Stimulated activated CD4-positive, alpha-beta T cell treated with anti-CD3 and anti-CD28 coated beads, Interleukin-15, amount 100 ng/mL, for 48 hours (primary cell): ENCODE data around the gene CNKSR3.

ENCODE experiments used
- DNase-seq, 2 donors: peaks; one replicate each; pipeline ENCODE4 v3.0.0-alpha.2; 2020; ENCODE audit warnings: low read depth in 2 of 2

The CNKSR3 gene

DNA sequence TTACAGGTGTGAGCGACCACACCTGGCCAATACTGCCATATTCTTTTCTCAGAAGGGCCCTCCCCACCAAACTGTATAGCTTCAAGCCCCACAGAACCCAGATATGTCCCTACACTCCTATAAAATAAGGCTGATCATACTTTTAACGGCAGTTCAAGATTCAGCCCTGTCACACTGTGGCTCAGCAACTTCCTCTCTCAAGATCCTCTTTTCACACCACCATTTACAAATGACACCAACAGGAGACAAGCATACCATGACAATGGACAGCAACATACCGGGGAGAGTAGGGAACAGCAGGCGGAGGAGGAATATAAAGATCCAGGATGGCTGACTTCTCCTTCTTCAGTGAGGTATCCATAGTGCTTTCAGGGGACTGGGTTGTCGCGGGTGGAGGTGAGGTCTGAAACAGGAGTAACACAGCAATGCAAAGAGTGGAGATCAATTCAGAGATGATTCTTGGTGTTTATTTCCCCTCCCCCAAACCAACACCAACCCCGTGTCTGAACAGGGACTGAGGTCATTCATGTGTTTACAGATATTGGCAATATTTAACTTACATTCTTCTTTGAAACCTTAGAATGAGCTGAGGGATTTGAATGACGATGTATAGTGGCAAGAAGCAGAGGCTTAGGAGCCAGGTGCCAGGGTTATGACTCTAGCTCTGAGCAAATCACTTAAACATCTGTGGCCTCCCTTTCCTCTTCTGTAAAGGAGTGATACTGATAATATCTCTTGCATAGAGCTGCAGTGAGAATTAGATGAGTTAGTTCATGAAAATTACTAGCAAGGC is 96.3 kb downstream of the CNKSR3 start:
- no peak for DNase-seq

DNA sequence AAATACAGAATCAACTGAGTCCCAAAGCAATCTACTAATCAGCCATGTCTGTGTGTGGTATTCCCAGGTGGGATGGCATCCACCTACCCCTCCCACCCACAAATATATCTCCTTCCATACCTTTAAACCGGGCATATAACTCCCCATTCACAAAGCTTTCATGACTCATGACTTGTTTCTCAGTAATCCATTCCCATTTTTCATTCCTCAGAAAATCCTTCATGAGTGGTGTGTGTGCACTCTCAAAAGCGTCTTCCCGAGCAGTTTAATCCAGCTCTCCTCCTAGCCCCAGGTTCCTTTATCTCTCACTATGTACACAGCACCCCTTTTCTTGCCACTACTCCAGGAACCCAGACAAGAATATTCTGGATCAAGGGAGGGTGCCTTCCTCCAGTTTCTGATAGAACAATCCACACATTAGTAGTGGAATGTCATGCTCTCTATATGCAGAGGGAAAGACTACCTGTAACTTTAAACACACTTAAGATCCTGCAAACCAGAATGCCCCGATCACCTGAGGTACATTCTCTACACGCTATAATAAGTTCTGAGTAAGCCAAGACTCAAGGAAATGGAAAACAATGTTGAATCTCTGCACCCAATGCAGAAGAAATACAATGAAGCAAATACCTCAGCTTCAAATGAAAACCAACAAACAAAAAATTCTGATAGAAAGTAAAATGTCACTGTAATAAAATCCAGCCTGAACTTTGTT is 98.2 kb downstream of the CNKSR3 start:
- no peak for DNase-seq

DNA sequence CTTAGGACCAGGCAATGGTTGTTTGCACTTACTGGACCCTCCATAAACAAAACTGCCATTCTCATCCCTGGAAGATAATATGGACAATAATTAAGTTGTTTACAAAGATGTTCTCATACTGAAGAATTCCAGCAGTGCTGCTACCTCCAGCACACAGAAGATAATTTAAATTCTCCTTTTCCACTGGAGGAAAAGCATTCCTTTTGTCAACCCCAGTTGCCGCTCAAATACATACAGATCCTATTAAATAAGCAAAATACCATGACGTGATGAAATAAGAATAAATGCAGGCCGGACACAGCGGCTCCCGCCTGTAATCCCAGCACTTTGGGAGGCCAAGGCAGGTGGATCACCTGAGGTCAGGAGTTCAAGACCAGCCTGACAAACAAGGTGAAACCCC is 99.4 kb downstream of the CNKSR3 start:
- DNase-seq: no peak

DNA sequence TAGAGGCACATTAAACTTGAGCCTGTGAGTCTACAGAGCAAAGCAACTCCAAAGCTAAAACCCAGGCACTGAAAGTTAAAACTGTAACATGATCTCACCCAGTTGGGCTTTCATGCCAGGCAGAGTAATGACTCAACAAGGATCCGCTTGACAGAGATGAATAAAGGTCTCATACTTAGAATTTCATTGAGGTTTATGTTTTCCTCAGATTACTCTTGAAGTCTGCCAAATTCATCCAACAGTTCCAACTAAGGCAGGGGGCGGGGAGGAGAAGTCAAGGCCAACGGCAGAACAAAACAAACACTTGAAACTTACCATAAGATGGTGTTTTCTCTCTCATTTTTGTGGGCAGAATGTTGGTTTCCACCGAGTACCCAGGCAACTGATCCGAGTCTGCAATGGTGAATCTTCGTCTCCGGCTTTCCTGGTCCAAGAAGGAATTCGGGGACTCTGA is 99.8 kb downstream of the CNKSR3 start:
- DNase-seq: peak; percentile 22 to 49

DNA sequence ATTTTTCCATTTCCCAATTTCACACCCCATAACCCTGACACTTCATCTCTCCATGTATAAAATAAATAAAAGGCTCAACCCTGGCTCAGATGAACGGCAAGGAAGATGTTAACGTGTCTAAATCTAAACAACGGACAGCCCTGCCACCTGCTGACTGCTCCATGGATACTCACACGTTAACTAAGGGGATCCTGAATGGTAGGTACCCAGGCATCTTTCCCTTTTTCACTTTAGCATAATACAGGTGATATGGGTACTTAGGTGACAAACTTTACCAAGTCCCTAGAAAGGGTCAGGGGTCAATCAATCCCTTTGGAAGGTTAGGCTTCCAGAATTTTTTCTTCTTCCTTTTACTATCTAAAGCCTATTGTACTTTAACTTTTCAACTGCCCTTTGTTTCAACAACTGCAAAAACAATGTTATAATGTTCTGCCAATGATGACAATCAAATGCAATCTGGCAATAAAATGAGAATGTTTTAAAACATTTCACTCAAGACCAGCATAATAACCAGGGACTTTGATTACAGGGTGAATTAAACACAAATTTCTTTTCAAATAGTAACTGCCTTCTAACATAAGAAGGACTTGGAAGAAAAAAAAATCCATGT is 101.5 kb downstream of the CNKSR3 start:
- DNase-seq: no peak

DNA sequence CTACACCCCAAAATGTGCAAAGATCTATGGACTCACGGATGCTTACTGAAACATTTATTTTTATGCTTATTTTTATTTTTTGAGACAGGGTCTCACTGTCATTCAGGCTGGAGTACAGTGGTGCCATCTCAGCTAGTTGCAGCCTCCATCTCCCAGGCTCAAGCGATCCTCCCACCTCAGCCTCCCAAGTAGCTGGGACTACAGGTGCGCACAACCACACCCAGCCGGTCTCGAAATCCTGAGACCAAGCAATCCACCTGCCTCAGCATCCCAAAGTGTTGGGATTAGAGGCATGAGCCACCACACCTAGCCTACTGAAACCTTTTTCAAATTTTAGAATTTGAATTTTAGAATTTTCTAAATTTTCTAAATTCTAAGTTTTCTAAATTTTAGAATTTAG is 103.0 kb downstream of the CNKSR3 start:
- no peak for DNase-seq

DNA sequence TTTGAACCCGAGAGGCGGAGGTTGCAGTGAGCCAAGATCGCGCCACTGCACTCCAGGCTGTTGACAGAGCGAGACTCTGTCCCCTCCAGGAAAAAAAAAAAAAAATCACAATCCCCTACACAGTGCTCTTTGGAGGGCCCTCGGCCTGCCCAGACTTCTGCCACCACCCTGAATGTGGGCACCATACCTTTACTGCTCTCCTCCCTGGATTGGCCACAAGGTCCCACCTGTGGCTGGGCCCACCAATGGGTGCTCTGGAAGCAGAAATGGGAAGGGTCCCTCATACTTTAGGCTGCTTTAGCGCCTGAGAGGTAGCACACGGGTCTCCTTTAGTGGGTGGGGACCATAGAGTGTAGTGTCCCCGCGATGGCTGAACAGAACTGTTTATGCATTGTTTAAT is 103.6 kb downstream of the CNKSR3 start:
- DNase-seq: no peak

DNA sequence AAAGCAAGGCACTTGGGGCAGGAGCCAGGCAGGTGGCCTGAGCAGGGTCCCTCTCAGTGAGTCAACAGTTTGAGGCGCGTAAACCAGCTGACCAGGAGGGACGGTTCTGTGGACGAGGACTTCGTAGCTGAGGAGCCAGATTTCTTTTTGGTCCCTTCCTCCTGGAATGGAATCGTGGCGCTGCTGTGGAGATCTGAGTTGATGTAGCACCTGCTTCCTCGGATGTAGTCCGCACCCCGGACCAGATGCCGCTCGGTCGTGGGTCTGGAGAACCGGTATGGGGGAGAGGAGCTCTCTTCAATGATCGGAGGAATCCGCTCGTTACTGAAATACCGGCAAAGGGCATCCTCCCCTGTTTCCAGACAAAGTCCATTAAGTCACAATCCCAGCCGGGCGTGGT is 104.2 kb downstream of the CNKSR3 start:
- DNase-seq: no peak

DNA sequence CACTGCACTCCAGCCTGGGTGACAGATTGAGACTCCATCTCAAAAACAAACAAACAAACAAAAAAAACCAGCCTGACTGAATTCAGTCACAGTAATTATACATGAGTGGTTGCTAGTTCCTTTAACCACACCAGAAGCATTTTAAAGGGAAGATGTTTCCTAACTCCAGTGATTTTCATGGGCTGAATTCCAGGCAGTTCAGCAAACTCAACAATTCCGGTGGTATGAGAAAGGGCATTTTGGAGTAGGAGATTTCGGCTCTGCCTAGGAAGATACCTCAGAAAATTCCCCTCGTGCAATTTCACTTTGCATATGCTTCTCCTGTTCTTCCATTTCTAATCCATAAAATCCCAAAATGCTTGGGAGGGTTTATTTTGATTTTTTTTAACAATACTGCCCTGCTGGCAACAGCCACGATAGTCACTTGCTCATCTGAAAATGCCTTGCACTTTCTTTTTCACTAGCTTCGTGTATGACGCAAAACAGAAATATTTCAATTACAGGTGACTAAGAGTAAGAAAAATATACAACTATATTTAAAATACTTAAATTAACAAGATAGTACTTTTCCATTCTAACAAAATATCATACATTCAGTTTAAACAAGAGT is 105.6 kb downstream of the CNKSR3 start:
- DNase-seq: no peak

DNA sequence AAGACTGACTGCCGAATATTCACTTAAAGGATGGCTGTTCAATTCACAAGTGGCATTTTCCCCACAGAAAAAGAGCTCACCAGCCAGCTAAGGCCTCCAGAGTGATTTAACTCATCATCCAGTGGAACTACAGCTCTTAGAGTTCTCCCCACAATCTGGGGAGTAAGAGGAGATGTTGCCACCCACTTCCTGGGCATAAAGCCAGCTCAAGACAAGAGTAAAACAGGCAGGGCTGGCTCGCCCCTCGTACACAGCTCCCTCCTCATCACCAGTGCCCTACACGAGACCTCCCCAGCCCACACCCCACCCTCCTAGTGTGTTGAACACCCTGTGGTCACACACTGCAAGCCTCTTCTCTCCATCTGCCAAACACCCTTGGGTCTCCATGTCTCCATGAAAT is 106.7 kb downstream of the CNKSR3 start:
- DNase-seq: no peak

DNA sequence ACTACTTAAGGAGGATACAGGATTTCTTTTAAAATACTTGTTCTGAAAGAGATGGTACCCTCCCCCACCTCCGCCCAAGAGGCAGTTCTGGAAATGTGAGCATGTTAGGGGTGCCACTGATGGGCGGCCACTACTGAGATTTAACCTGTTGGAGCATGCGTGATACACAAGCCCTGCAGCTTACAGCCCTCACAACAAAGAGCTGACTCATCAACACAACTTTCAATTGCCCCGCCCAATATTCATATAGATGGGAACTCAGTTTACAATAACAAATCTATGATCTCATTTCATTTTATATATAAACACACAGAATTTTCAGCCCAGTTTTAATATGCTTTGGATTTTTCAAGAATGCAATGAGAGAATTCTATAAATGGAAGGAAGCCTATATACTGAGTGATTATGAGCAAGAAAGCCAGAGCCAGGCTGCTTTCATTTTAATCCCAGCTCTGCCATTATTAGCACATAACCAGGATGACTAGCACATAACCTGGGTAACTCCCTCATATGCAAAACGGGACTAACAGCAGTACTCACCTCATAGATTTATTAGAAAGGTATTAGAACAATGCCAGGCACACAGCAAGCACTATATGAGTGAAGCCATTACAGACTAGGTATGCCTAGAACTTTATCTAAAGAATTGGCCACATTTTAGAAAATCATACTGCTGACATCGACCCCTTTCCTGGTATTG is 108.3 kb downstream of the CNKSR3 start:
- no peak for DNase-seq

DNA sequence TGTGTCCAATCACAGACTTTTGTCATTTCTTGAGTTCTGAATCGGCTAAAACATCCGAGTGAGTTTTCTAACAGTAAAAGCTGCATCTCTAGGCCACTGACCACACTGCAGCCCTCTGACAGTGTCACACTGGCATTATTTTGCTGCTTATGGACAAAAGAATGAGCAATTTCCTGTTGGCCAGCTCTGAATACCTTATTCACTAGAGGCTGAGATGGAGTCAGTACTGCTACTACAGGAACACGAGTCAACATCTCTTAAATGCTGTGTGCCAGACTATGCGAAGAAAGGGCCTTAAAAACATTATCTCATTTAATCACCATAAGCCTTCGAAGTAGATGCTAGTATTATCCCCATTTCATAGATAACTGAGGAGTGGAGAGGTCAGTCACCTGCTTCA is 111.4 kb downstream of the CNKSR3 start:
- no peak for DNase-seq

DNA sequence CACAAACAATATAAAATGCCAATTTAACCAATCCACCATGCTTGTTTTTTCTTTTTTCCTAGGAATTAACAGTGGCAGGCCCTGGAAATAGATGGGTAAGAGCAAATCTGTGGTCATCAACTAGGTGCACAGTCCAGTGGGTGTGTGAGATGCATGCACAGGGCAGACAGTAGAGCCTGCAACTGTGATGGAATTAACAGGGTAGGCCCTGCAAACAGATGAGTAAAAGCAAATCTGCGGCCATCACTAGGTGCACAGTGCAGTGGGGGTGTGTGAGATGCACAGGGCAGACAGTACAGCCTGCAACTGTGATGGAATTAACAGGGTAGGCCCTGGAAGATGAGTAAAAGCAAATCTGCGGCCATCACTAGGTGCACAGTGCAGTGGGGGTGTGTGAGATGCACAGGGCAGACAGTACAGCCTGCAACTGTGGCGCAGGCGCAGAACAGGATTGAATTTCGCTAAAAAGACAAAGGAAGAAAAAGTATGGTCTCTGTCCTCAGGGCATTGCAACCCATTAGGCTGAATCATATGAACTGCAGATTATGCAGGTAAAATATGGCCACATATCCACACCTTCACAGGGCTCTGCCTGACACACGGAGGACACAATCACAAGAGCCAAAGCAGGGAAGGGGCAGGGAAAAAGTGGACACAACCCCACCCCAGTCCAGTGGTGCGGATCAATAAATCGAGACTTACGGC is 112.8 kb downstream of the CNKSR3 start:
- no peak for DNase-seq

DNA sequence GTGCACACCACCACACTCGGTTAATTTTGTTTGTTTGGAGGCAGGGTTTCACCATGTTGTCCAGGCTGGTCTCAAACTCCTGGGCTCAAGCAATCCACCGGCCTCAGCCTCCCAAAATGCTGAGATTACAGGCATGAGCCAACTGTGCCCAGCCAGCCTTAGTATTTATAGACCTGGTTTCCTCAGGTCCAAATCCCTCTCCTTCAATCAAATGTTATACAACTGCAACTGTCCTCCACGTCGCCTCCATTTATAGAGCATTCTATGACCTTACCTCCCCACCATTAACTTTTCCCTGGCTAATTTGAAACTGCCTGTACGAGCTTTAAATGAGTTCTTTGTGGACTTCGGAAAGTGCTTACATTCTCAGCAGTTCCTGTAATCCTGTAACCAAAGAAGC is 114.6 kb downstream of the CNKSR3 start:
- DNase-seq: no peak

DNA sequence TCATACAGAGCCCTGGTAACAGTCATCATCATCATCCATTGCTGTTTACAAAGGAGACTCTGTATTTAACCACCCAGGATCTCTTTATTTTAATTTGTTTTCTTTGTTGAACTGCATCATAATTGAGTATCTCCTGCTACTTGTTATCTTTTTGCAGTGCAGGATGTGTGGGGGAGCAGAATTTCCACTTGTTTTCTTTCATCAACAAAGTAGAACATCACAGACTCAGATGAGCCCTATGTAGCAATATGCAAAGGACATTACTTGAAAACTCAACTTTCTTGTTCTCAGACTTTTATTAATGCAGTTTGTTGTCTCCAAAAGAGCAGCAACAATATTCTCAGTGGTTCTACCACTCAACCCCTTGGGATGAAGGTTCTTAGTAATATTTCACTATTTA is 115.2 kb downstream of the CNKSR3 start:
- no peak for DNase-seq

DNA sequence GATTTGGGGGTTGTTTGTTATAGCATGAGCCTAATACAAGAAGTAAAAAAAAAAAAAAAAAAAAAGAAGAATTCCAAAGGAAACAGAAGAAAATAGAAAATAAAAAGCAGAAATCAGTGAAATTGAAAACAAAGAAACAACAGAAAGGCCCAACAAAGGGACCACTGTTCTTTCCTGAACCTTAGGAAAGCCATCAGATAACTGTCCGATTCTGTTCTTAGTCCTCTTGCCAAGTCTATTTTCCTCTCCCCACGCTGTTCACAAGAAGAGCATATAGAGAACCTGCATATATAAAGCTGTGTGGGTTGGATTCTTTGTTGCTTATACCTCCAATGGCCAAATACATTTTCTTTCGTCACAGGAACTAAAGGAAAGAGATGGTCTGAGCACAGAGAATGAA is 115.9 kb downstream of the CNKSR3 start:
- DNase-seq: no peak

DNA sequence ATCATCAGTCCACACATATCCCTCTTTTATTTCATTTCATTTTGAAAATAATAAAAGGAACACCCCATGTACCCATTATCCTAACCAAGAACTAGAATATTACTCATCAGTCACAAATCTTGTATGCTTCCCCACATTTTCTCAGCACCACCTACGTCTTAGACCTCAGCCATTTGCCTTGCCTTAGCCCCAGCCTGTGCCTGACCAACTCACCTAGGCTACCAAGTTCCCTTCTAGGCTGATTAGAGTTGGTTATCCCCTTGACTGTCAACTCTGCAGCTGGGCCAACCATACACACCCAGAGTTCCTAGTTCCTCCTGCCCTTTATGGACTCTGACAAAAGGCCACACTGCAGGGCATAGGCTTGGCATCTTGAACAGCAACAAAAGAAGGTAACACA is 120.5 kb downstream of the CNKSR3 start:
- DNase-seq: no peak

DNA sequence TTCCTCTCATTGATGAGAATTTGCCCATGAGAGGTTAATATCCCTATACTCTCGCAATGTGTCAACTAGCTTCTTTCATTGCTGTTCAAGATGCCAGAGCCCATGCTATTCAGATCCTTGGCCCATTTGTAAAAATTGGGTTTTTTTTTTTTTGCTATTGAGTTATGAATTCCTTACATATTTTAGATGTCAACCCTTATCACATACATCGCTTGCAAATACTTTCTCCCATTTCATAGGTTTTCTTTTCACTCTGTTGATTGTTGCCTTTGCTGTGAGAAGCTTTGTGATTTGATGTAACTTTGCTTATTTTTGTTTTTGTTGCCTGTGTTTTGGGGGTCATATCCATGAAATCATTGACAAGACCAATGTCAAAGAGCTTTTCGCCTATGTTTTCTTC is 121.7 kb downstream of the CNKSR3 start:
- no peak for DNase-seq

DNA sequence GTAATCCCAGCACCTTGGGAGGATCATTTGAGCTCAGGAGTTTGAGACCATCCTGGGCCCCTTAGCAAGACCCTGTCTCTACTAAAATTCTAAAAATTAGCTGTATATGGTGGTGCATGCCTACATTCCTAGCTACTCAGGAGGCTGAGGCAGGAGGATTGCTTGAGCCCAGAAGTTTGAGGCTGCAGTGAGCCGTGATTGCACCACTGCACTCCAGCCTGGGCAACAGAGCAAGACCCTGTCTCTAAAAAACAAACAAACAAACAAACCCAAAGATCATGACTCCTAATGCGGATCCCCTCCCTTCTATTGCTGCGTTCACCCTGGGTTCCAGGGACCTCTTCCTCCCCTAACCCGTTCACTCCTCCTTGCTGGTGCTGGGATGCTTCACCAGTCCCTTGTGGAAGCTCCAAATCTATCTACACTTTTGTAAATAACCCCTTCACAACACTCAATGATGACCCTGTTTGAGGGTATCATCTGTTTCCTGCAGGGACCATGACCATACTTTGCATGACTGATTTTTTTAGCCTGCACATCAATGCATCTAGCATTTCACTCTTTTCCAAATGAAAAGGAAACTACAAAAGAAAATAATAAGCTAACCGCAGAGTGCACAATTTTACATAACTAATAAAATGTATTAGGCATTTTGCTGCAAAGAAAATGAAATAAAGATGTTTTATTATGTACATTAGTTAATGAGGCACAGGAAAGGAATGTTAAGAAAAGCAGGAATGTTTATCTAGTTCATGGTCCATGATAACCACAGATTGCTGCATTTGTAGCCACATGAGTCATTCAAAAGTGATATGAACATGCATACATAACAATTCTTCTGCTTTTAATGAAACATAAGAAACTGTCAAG is 123.4 kb downstream of the CNKSR3 start:
- no peak for DNase-seq

DNA sequence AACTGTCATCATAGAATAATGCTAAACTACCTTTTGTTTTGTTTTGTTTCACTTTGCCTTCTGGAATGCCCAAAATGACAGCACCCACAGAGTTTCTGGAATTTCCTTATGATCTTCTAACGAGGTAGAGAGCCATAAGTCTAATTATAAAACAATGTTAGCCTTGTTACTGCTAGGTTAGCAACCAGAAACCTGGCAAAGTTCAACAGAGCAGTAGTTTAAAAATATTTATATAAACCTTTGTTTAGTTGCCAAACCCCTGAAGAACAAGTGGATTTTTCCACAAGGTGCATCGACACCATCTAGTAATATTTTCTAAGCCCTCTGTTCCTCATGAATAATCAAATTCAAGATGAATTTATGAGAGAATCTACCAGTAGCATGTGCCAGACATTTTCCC is 126.3 kb downstream of the CNKSR3 start:
- no peak for DNase-seq
